NCI-H524 (cell line): ENCODE results near the gene ANKRD11.

ENCODE experiments used
- DNase-seq, 2 experiments: peaks; one replicate each; lab custom pipeline; 2025; lab: John Stamatoyannopoulos, UW

Gene ANKRD11

GRCh38 chr16:89297156-89297874, 193.0 kb downstream of the ANKRD11 start:
- no peak for DNase-seq

DNA sequence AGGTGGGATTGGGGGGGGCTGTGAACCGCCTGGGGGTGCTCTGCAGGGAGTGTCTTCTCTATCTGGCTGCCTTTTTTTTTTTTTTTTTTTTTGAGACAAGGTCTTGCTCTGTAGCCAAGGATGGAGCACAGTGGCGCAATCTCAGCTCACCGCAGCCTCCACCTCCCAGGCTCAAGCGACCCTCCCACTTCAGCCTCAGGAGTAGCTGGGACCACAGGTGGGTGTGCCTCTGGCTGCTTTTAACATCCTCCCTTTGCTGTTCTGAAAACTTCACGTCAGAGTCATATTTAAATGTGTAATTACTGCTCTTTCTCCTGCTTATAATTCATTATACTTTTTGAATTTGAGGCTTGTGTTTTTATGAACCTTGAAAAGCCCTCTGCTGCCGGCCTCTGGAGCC, 194.4 kb downstream of the ANKRD11 start:
- no peak for DNase-seq

- no peak for DNase-seq
Observed at GRCh38 chr16:89295071-89295900, 195.1 kb downstream of the ANKRD11 start.

DNA sequence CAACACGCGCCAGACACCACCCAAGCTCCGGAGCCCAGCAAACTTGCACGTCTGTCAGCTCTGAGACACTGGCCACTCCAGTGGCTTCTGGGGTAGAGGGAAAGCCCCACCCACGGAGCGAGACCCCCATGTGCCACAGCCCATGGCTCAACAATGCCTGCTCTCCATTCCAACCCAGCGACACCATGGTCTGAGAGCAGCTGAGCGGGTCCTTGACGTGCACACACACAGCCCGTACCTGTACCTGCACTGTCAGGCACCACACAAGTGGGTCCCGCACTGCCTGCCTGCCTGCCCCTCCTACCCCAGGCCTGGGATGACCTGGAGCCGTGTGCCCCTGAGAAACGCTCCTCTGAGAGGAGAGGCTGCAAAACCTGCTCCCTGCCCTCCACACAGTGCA, 195.9 kb downstream of the ANKRD11 start:
- no peak for DNase-seq

GRCh38 chr16:89293276-89294143, 196.9 kb downstream of the ANKRD11 start:
- DNase-seq: no peak

DNA sequence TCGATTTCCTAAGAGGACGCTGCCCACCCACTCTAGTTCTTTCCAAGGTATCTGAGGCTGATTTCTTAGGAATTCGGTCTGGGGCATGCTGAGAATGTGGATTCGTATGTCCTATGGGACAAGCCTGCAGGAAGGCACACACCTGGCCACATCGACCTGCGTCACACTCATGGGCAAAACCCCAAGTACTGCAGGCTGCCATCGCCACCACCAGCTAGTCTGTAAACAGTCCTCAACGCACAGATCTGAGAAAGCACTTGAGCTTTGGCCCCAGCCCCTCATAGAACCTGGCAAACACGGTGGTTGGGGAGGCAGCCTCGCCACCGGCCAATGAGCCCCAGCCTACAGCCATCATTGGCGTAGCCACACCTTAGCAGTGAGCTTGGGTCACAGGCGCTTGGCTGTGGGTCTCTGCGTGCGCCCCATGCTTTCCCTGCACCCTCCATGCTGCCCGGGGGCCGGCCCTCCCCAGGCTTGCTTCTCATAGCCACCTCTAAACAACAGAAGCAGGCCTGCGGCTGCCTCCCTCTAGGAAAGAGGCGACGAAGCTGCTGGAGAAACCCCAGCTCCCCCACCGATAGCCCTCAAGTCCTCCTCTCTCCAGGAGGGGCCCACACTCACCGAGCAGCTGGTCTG, 197.8 kb downstream of the ANKRD11 start:
- DNase-seq: no peak

DNA sequence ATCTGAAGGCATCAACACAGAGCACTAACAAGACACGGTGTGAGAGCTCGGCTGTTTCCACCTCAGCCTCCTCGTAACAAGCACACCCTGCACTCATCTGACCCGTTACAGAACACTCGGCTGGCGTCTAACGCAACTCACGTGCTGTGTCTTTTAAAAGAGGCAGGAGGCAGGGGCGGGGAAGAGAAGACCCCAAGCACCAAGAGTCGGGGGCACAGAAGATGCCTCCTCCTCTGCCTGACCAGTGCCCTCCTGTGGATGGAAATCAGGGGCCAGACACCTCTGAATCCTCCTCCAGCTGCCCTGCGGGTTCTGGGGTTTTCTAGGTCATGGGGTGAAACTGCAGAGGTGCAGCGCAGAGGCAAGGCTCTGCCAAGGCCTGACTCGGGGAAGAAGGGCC, 198.6 kb downstream of the ANKRD11 start:
- no peak for DNase-seq

- DNase-seq: no peak
Observed at GRCh38 chr16:89291363-89291762, 199.0 kb downstream of the ANKRD11 start.

DNA sequence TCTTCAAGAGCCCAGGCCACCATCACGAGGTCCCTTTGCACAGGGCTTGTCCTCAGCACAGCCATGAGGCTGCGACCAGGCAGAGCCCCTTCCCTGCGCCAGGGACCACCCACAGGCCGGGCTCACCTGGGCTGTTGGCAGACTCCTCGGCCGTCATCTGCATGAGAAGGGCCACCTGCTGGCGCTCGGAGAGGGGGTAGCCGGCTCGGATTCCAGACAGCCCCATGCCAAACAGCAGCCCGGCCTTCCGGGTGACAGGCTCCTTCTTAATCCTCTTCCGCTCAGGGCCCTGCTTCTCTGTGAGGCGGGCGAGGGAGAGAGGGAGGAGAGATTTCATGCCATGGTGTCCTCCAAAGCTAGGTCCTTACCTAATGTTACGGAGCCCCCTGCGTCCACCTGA, 199.5 kb downstream of the ANKRD11 start:
- peak in 1 of 2 experiments; percentile 43 for DNase-seq

DNA sequence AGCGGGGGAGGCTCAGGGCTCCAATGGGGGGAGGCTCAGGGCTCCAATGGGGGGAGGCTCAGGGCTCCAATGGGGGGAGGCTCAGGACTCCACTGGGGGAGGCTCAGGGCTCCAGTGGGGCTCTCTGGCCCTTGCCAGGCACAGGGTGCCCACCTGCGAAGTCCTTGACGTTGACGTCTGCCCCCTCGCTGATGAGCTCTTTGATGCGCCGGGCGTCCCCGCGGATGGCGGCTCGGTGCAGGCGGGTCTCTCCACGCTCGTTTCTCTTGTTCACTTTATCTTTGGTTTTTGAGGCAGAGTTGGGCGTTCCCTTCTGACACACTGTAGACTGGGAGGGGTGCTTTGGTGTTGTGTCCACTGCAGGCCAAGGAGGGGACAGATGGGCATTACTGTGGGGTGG, 199.9 kb downstream of the ANKRD11 start:
- DNase-seq: no peak

DNA sequence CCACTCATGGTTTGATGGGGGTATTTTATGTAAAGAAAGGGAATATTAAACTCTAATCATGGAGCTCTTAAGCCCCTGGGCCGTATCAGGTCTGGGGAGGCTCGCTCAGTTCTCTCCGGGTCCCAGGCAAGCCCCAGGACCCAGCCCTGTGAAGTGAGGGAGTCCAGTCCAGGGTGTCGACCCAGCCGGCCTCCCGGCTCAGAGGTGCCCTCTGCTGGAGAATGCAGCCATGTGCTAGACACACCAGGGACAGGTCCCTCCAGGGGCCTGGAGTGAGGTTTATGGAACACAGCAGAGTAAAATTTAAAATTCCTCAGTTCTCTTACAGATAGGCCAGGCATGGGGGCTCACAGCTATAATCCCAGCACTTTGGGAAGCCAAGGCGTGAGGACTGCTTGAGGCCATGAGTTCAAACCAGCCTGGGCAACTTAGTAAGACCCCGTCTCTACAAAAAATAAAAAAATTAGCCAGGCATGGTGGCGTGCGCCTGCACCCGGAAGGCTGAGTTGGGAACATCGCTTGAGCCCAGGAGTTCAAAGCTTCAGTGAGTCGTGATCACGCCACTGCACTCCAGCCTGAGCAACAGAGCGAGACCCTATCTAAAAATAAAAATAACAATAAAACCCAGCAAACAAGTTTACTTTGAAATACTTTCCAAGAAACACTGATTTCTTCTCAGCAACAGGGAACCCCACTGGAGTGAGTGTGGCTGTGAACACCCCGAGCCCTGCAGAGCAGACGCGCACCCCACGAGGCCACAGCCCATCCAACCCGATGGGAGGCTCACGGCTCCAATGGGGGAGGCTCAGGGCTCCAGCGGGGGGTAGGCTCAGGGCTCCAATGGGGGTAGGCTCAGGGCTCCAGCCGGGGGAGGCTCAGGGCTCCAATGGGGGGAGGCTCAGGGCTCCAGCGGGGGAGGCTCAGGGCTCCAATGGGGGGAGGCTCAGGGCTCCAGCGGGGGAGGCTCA, 200.6 kb downstream of the ANKRD11 start:
- DNase-seq: peak; percentile 32 to 72

DNA sequence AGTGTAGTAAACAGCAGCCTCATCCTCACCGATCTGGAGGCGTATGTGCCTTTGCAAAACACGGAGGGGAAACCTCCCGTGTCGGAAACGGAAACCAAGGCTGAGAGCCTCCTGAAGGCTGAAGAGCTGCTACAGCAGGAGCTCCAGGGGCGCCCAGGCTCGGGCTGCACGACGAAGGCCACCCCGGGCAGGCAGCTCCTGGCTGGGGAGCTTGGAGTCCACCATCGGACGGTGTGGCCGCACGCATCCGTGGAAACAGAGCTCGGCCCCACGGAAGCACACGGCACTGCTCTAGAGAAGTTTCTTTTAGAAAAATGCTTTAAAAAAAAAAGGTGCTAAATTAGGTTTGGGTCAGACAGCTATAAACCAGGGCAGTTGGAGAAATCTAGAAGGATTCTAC, 201.4 kb downstream of the ANKRD11 start:
- DNase-seq: no peak

- DNase-seq: no peak
Observed at GRCh38 chr16:89288577-89288844, 201.8 kb downstream of the ANKRD11 start.

GRCh38 chr16:89287777-89288576, 202.4 kb downstream of the ANKRD11 start:
- no peak for DNase-seq

DNA sequence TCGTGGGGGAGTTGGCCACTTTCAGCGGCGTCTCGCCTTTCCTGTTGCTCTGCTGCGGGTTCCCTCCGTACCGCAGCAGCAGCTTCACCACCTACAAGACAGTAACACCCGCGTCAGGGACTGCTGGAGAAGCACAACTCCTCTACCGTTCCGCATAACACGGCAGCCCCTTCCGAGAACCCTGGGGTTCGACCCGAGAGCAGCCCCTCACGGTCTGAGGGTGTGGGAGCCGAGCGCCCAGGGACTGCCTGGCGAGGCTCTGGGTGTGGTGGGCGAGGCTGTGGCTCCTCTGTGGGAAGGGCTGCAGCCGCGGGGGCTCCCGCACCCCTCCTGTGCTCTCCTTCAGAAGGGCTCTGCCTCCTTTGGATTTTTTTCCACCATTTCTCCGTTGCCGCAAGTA, 204.3 kb downstream of the ANKRD11 start:
- no peak for DNase-seq

DNA sequence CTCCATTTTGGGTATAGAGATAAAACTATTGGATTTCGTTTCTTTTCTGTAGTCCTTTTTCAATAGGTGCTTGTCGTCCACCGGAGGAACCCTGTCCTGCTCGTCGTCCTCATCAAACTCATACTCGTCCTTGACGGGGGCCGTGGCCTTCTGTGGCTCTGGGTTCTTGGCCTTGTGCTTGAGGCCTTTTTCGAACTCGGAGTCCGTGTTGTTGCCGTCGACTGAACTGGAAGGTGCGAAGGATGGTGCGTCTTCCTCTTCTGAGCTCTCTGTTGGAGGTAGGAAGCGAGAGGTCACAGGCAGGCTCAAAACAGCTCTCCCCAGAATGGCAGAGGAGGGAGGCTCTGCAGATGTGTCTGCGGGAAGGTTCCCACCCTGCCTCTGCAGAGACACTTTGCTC, 205.0 kb downstream of the ANKRD11 start:
- no peak for DNase-seq

GRCh38 chr16:89283449-89283848, 206.9 kb downstream of the ANKRD11 start:
- no peak for DNase-seq

DNA sequence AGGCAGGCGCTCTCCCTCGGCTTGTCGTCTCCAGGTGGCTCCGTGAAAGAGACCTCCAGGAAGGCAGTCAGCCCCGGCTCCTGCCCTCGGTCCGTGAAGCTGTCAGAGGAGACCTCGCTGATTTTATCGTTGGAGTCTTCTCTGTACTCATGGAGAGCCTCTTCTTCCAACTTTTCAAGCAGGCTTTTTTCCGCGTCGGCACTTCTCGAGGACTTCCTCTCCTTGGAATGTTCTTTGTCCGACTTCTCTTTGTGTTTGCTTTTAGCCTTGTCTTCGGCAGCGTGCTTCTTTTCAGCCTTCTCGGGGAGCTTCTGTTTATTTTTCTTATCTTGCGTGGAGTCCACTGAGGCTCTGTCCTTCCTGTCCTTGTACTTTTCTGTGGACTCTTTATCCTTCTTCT, 207.8 kb downstream of the ANKRD11 start:
- no peak for DNase-seq

DNA sequence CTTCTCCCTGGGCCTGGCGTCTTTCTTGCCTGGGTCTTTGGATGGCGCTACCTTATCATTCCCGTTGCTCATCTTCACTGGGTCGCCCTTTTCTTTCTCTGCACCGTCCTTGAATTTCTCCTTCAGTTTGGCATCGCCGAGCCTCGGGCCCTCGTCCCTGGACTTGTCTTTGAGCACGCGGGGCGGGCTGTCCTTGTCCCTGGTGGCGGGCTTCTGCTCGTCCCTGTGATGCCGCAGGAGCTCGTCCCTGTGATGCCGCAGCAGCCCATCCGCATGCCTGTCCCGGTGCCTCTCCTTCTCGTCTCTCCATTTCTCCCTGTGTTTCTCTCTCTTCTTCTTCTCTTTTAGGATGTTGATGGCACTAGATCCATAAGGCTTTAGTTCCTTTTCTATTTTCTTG, 208.5 kb downstream of the ANKRD11 start:
- DNase-seq: no peak

GRCh38 chr16:89281189-89281577, 209.2 kb downstream of the ANKRD11 start:
- DNase-seq: no peak
